ENCODE measurements around the gene NTSR2.

DNA sequence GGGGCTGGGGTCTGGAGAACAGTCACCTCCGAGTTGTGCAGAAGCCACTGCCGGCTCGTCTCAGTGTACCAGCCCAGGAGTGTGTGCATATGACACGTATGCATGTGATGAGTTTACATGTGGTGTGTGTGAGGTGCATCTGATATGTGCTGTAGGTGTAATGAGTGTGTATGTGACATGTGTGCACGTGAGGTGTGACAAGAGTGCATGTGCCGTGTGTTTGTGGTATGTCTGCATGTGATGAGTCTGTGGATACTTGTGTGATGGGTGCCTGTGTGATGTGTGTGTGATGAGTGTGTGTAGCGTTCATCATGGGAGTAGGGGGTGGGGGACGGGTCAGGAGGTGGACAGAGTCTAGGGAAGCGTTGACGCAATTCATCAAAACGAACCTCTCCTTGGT lies 12.8 kb downstream of the NTSR2 start:
- TF ChIP-seq POLR2A (IDR thresholded peaks at IDR 0.05): no peak
- TF ChIP-seq, protein P1, sequence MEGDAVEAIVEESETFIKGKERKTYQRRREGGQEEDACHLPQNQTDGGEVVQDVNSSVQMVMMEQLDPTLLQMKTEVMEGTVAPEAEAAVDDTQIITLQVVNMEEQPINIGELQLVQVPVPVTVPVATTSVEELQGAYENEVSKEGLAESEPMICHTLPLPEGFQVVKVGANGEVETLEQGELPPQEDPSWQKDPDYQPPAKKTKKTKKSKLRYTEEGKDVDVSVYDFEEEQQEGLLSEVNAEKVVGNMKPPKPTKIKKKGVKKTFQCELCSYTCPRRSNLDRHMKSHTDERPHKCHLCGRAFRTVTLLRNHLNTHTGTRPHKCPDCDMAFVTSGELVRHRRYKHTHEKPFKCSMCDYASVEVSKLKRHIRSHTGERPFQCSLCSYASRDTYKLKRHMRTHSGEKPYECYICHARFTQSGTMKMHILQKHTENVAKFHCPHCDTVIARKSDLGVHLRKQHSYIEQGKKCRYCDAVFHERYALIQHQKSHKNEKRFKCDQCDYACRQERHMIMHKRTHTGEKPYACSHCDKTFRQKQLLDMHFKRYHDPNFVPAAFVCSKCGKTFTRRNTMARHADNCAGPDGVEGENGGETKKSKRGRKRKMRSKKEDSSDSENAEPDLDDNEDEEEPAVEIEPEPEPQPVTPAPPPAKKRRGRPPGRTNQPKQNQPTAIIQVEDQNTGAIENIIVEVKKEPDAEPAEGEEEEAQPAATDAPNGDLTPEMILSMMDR (IDR thresholded peaks at IDR 0.05): no peak
